H1 (cell line): Measurements from ENCODE around the gene ADAM23. TPM values are rescaled to one million over a fixed set of nuclear protein-coding genes. Genes with fewer than 3 reads are reported as not detected.

Experiments used
- CTCF ChIA-PET: fragments of 300-600 bp; sonication (Branson Sonifier 250); formaldehyde crosslinking; loops from one replicate; lab custom pipeline; 2021; ENCODE audit not compliant: partially characterized antibody; lab: Charles Lee
- POLR2A ChIA-PET: fragments of 300-600 bp; sonication (Branson Sonifier 250); formaldehyde crosslinking; loops from one replicate; lab custom pipeline; 2021; ENCODE audit warnings: inconsistent platforms; ENCODE audit not compliant: partially characterized antibody; lab: Charles Lee
- DNase-seq, 2 experiments: peaks; one replicate each; pipeline versions ENCODE4 v3.0.0 to v3.0.0-alpha.2; 2010 to 2022; ENCODE audit warnings: low spot score in 2 of 2, low read depth in 1 of 2, mixed read lengths in 1 of 2
- FAIRE-seq: peaks from 2 replicates; lab custom pipeline; 2011; peaks lifted over from hg19 to GRCh38; lab: Jason Lieb, UNC
- H2AFZ ChIP-seq: 2 replicates; pipeline ENCODE4 v1.8.1; 2012; ENCODE audit warnings: low read length, inconsistent platforms
- H2AK5ac ChIP-seq: 2 replicates; pipeline ENCODE4 v1.6.1; 2013; ENCODE audit warnings: low read depth, low read length
- H2BK120ac ChIP-seq: replicated peaks from 2 replicates; pipeline ENCODE3; 2013; ENCODE audit warnings: low read depth, low read length, inconsistent platforms
- H2BK12ac ChIP-seq: 2 replicates; pipeline ENCODE4 v1.6.1; 2013; ENCODE audit warnings: low read depth, low read length
- H2BK15ac ChIP-seq: 2 replicates; pipeline ENCODE4 v1.6.1; 2013; ENCODE audit warnings: low read length
- H2BK20ac ChIP-seq: 2 replicates; pipeline ENCODE4 v1.6.1; 2013; ENCODE audit warnings: low read length
- H2BK5ac ChIP-seq: 2 replicates; pipeline ENCODE4 v1.6.1; 2013; ENCODE audit warnings: low read depth, low read length
- H3K14ac ChIP-seq: 2 replicates; pipeline ENCODE4 v1.6.1; 2013; ENCODE audit warnings: inconsistent platforms; ENCODE audit not compliant: insufficient read length
- H3K18ac ChIP-seq: 2 replicates; pipeline ENCODE4 v1.6.1; 2013; ENCODE audit warnings: low read length; ENCODE audit errors: extremely low read depth
- H3K23ac ChIP-seq: 2 replicates; pipeline ENCODE4 v1.6.1; 2013; ENCODE audit warnings: inconsistent platforms; ENCODE audit not compliant: insufficient read length
- H3K23me2 ChIP-seq: 2 replicates; pipeline ENCODE4 v1.6.1; 2013; ENCODE audit warnings: low read depth, low read length
- H3K27ac ChIP-seq: 2 replicates; pipeline ENCODE4 v1.6.1; 2011; ENCODE audit warnings: low read depth, low read length, inconsistent platforms
- H3K27me3 ChIP-seq, 4 experiments: replicated peaks in 1 of 4; 1 replicate in 1 of 4; 2 replicates in 3 of 4; pipeline versions ENCODE4 v1.6.1 to v1.8.1; 2011 to 2013; ENCODE audit warnings: low read length in 3 of 4, mild to moderate bottlenecking in 3 of 4, inconsistent platforms in 2 of 4, mixed read lengths in 2 of 4, moderate library complexity in 1 of 4; ENCODE audit not compliant: control insufficient read depth in 3 of 4, insufficient read depth in 3 of 4; ENCODE audit errors: extremely low read depth in 1 of 4
- H3K36me3 ChIP-seq, 4 experiments: 2 replicates each; pipeline versions ENCODE4 v1.6.1 to v1.8.1; 2011 to 2013; ENCODE audit warnings: mild to moderate bottlenecking in 4 of 4, low read length in 3 of 4, moderate library complexity in 2 of 4, control low read depth in 1 of 4, inconsistent platforms in 1 of 4; ENCODE audit not compliant: insufficient read depth in 4 of 4, control insufficient read depth in 2 of 4
- H3K4ac ChIP-seq: replicated peaks from 2 replicates; pipeline ENCODE3; 2013; ENCODE audit warnings: low read length, low read depth, mixed read lengths, inconsistent platforms; ENCODE audit not compliant: insufficient read length
- H3K4me1 ChIP-seq, 4 experiments: replicated peaks in 1 of 4; 1 replicate in 1 of 4; 2 replicates in 3 of 4; pipeline versions ENCODE4 v1.6.1 to v1.8.1; 2011 to 2013; ENCODE audit warnings: low read length in 3 of 4, inconsistent platforms in 2 of 4, mixed read lengths in 1 of 4; ENCODE audit not compliant: insufficient read depth in 4 of 4, control insufficient read depth in 3 of 4
- H3K4me2 ChIP-seq, 2 experiments: 2 replicates each; pipeline versions ENCODE4 v1.6.1 to v1.8.1; 2011 to 2013; ENCODE audit warnings: low read depth in 2 of 2, low read length in 2 of 2, control low read depth in 1 of 2, inconsistent platforms in 1 of 2, mild to moderate bottlenecking in 1 of 2; ENCODE audit not compliant: insufficient read depth in 1 of 2
- H3K4me3 ChIP-seq, 4 experiments: fragments of 200-600, 300-600 bp in 1 of 4; sonication (generic), shearing (Covaris generic), sonication (Bioruptor Twin) in 1 of 4; 2 replicates each; pipeline versions ENCODE4 v1.5.1 to v1.8.1; 2011 to 2016; ENCODE audit warnings: low read length in 4 of 4, low read depth in 3 of 4, control low read depth in 2 of 4, inconsistent platforms in 2 of 4, mild to moderate bottlenecking in 2 of 4, mixed read lengths in 1 of 4, moderate library complexity in 1 of 4; ENCODE audit not compliant: insufficient read depth in 2 of 4; ENCODE audit errors: extremely low read depth in 1 of 4
- H3K56ac ChIP-seq: replicated peaks from 2 replicates; pipeline ENCODE3; 2013; ENCODE audit warnings: low read depth, mild to moderate bottlenecking, mixed read lengths, low read length, inconsistent platforms; ENCODE audit not compliant: insufficient read length
- H3K79me1 ChIP-seq: 2 replicates; pipeline ENCODE4 v1.6.1; 2013; ENCODE audit warnings: low read depth, low read length, control low read depth
- H3K79me2 ChIP-seq, 2 experiments: 2 replicates each; pipeline versions ENCODE4 v1.6.1 to v1.8.1; 2012 to 2013; ENCODE audit warnings: low read length in 2 of 2, mild to moderate bottlenecking in 2 of 2, inconsistent platforms in 1 of 2; ENCODE audit not compliant: insufficient read depth in 2 of 2, control insufficient read depth in 1 of 2
- H3K9ac ChIP-seq, 4 experiments: replicated peaks in 1 of 4; 1 replicate in 1 of 4; 2 replicates in 3 of 4; pipeline versions ENCODE4 v1.6.1 to v1.8.1; 2011 to 2013; ENCODE audit warnings: low read depth in 3 of 4, low read length in 3 of 4, control low read depth in 2 of 4, mild to moderate bottlenecking in 2 of 4, moderate library complexity in 2 of 4, inconsistent platforms in 1 of 4; ENCODE audit errors: extremely low read depth in 1 of 4
- H3K9me3 ChIP-seq, 2 experiments: 2 replicates each; pipeline versions ENCODE4 v1.6.1 to v1.8.1; 2012 to 2013; ENCODE audit warnings: mild to moderate bottlenecking in 2 of 2, moderate library complexity in 2 of 2, control low read depth in 1 of 2, inconsistent platforms in 1 of 2, low read depth in 1 of 2, low read length in 1 of 2, mixed read lengths in 1 of 2; ENCODE audit not compliant: insufficient read depth in 2 of 2
- H4K20me1 ChIP-seq, 2 experiments: replicated peaks in 1 of 2; 2 replicates each; pipeline versions ENCODE3 to v1.8.1; 2011 to 2013; ENCODE audit warnings: inconsistent platforms in 2 of 2, low read length in 2 of 2, mild to moderate bottlenecking in 1 of 2; ENCODE audit not compliant: insufficient read depth in 2 of 2, control insufficient read depth in 1 of 2
- H4K5ac ChIP-seq: 2 replicates; pipeline ENCODE4 v1.6.1; 2013; ENCODE audit warnings: low read length, low read depth, mixed read lengths, inconsistent platforms; ENCODE audit not compliant: insufficient read length
- H4K8ac ChIP-seq: 2 replicates; pipeline ENCODE4 v1.8.0; 2013; ENCODE audit warnings: mild to moderate bottlenecking, moderate library complexity, low read length, inconsistent platforms; ENCODE audit not compliant: insufficient read depth; ENCODE audit errors: extremely low read depth
- H4K91ac ChIP-seq: replicated peaks from 2 replicates; pipeline ENCODE3; 2013; ENCODE audit warnings: low read length, mixed read lengths, inconsistent platforms; ENCODE audit not compliant: insufficient read length
- WGBS, 2 experiments: shearing (Covaris generic) in 1 of 2; methylation state at CpG; one replicate each; pipeline versions ENCODE4 v1.1.6 to v1.1.7; 2013 to 2015; ENCODE audit warnings: low lambda C conversion rate in 2 of 2, mixed read lengths in 2 of 2, inconsistent platforms in 1 of 2, low coverage in 1 of 2, missing lambda C conversion rate in 1 of 2; ENCODE audit not compliant: insufficient replicate concordance in 2 of 2, insufficient coverage in 1 of 2, insufficient read length in 1 of 2; ENCODE audit errors: extremely low coverage in 1 of 2, missing lambda C conversion rate in 1 of 2; 5-methylcytosine and 5-hydroxymethylcytosine counted together
- polyA plus RNA-seq, 7 experiments: library from polyadenylated mRNA; depleted of rRNA in 3 of 7; stranded (reverse) in 5 of 7; unstranded in 2 of 7; fragments of >200 nt in 5 of 7; fragments of 200-250 nt in 2 of 7; gene quantifications; 1 replicate in 5 of 7; 2 replicates in 1 of 7; 4 replicates in 1 of 7; pipeline versions ENCODE4 v1.2.1 to v1.2.3, GENCODE V29; 2011 to 2013; ENCODE audit warnings: missing spikeins in 2 of 7, mixed read lengths in 2 of 7
- total RNA-seq: library from RNA; stranded (reverse); fragmentation: NEBNext Ultra II Directional; extraction: Animal tissue kit (Norgen Biotek cat#: 25700); gene quantifications from 2 replicates; pipeline ENCODE4 v1.2.1, GENCODE V29; 2021

ADAM23 gene
- total and polyA plus RNA-seq, 2 of the 8 experiments (the other 6 are each of a cell fraction or from before 2014, with no cell fraction given) = 9.9 to 20.8 TPM

GRCh38 chr2:206443735-206444527, 599 bp downstream of the ADAM23 start:
- peak overlapping the region; percentile 65; the same call in 1 of the 2 replicates for H2AFZ ChIP-seq
- H3K4me2 ChIP-seq = peak overlapping the region; percentile 77 to 95
- WGBS, 2 experiments = 4% methylated on average over 29 of the region's 77 CpGs; no CpG with 5 or more reads in 1 of the 2 experiments
- no peak overlapping the region for H4K5ac ChIP-seq
- no peak overlapping the region for H2BK12ac ChIP-seq
- H3K23ac ChIP-seq = no peak overlapping the region
- H3K9ac ChIP-seq = peak overlapping the region; percentile 56 to 89 (median 64); a peak in 6 of 7 replicates
- H3K79me1 ChIP-seq = no peaks in the 10 kb centered on the region
- H2AK5ac ChIP-seq = no peak overlapping the region
- H3K27ac ChIP-seq = no peak overlapping the region
- H3K14ac ChIP-seq = no peak overlapping the region
- H3K56ac ChIP-seq = no peak overlapping the region
- peaks cover 4 to 19% (median 12%) of the 10 kb centered on the region in 4 experiments; a peak in 5 of 7 replicates for H3K27me3 ChIP-seq
- H4K8ac ChIP-seq = no peak overlapping the region
- peak overlapping the region; percentile 0; the same call in 1 of the 2 replicates for H3K18ac ChIP-seq
- H4K91ac ChIP-seq = no peak overlapping the region
- CTCF ChIA-PET = interaction anchor here (1.1 to 1.2 kb wide), 2 partner anchors 11 to 20 kb away, joined by 3 read pairs; no protein-coding TSS in a partner anchor
- peaks cover 0 to 8% (median 3%) of the 10 kb centered on the region in 4 experiments; a peak in 4 of 7 replicates for H3K4me1 ChIP-seq
- no peaks in the 10 kb centered on the region for H3K9me3 ChIP-seq
- no peaks in the 10 kb centered on the region for H3K79me2 ChIP-seq
- no peak overlapping the region for H2BK15ac ChIP-seq
- no peak overlapping the region for H2BK20ac ChIP-seq
- peak overlapping the region; percentile 55 to 74 (median 72) for H3K4me3 ChIP-seq
- DNase-seq (peak in 1 of 2 experiments; percentile 66), FAIRE-seq (peak; percentile 63)
- no peaks in the 10 kb centered on the region for H3K36me3 ChIP-seq
- no peak overlapping the region for H2BK5ac ChIP-seq
- POLR2A ChIA-PET = no interaction called here
- H4K20me1 ChIP-seq = peaks cover 0 to 2% of the 10 kb centered on the region in 2 experiments
- H3K4ac ChIP-seq = no peak overlapping the region
- H3K23me2 ChIP-seq = peaks cover 10% of the 10 kb centered on the region
- no peak overlapping the region for H2BK120ac ChIP-seq
